DND-41 (cell line): ENCODE results near the gene MUC21.
A peak's percentile ranks its signal among the peaks of the same experiment; 100 is the strongest.

Experiments used
- ATAC-seq: fragments of 200-7000 bp; cut with Tn5 transposase; 3 replicates; pipeline ENCODE4 v1.9.1; 2021; ENCODE audit warnings: low read depth; ENCODE audit not compliant: insufficient read depth
- DNase-seq: peaks from one replicate; pipeline ENCODE4 v3.0.0-alpha.2; 2020
- H2AFZ ChIP-seq: 2 replicates; pipeline ENCODE4 v1.6.0; 2012; ENCODE audit warnings: low read depth, low read length
- H3K27ac ChIP-seq: 2 replicates; pipeline ENCODE4 v1.5.1; 2012; ENCODE audit warnings: low read length, inconsistent platforms
- H3K27me3 ChIP-seq: fragments of 200-600 bp; sonication (generic); 2 replicates; pipeline ENCODE4 v1.6.0; 2012; ENCODE audit warnings: low read length, mild to moderate bottlenecking, inconsistent platforms; ENCODE audit not compliant: insufficient read depth, poor library complexity
- H3K36me3 ChIP-seq: 2 replicates; pipeline ENCODE4 v1.5.1; 2012; ENCODE audit warnings: low read length, inconsistent platforms; ENCODE audit not compliant: insufficient read depth
- H3K4me1 ChIP-seq: 2 replicates; pipeline ENCODE4 v1.5.1; 2012; ENCODE audit warnings: mild to moderate bottlenecking, low read length; ENCODE audit not compliant: insufficient read depth
- H3K4me2 ChIP-seq: 2 replicates; pipeline ENCODE4 v1.6.0; 2012; ENCODE audit warnings: mild to moderate bottlenecking, moderate library complexity, low read length, inconsistent platforms; ENCODE audit not compliant: insufficient read depth
- H3K4me3 ChIP-seq, 2 experiments: fragments of 200-600 bp in 1 of 2; shearing (Covaris generic) in 1 of 2; 2 replicates each; pipeline ENCODE4 v1.5.1; 2012 to 2016; ENCODE audit warnings: inconsistent platforms in 2 of 2, low read length in 2 of 2, mild to moderate bottlenecking in 2 of 2, low read depth in 1 of 2, moderate library complexity in 1 of 2
- H3K79me2 ChIP-seq: 2 replicates; pipeline ENCODE4 v1.6.0; 2012; ENCODE audit warnings: low read length, inconsistent platforms; ENCODE audit not compliant: insufficient read depth
- H3K9ac ChIP-seq: 2 replicates; pipeline ENCODE4 v1.6.0; 2012; ENCODE audit warnings: low read depth, mild to moderate bottlenecking, inconsistent platforms, low read length, moderate library complexity
- H3K9me3 ChIP-seq: 2 replicates; pipeline ENCODE4 v1.5.1; 2012; ENCODE audit warnings: low read length, moderate library complexity, mild to moderate bottlenecking, inconsistent platforms; ENCODE audit not compliant: insufficient read depth, severe bottlenecking
- H4K20me1 ChIP-seq: 2 replicates; pipeline ENCODE4 v1.6.0; 2012; ENCODE audit warnings: low read length; ENCODE audit not compliant: insufficient read depth
- CTCF ChIP-seq: IDR thresholded peaks from 2 replicates; pipeline ENCODE4 v1.5.1; 2012; ENCODE audit warnings: borderline replicate concordance, low read length, moderate library complexity, mild to moderate bottlenecking; ENCODE audit not compliant: poor library complexity, severe bottlenecking; ENCODE audit errors: extremely low read depth
- EZH2 ChIP-seq: IDR thresholded peaks from 3 replicates; pipeline ENCODE4 v1.6.1; 2012; ENCODE audit warnings: borderline replicate concordance, low read depth, mild to moderate bottlenecking, moderate library complexity, low read length, inconsistent platforms; ENCODE audit not compliant: severe bottlenecking

MUC21 gene

GRCh38 chr6:30951907-30952469 is 31.5 kb upstream of the MUC21 start:
- Histone ChIP-seq H3K4me2 (no peak overlapping the region), H3K9ac (no peak overlapping the region), H3K36me3 (no peaks in the 10 kb centered on the region), H3K4me1 (peaks cover 19% of the 10 kb centered on the region), H3K4me3 (no peak overlapping the region), H3K9me3 (no peaks in the 10 kb centered on the region), H3K27me3 (peaks cover 49% of the 10 kb centered on the region), H3K27ac (no peak overlapping the region), H3K79me2 (no peaks in the 10 kb centered on the region), H2AFZ (no peak overlapping the region), H4K20me1 (no peaks in the 10 kb centered on the region)
- DNase-seq: no peak
- no peak for ATAC-seq
- TF ChIP-seq CTCF: no peak
- no peak for TF ChIP-seq EZH2

GRCh38 chr6:30954631-30955366 is 28.7 kb upstream of the MUC21 start:
- ATAC-seq (0 out of 3 replicates have a peak, but pooled peaks have one; percentile 3), DNase-seq (no peak)
- Histone ChIP-seq H3K4me3 (peak overlapping the region; percentile 12 to 56; a peak in 3 of 4 replicates), H3K79me2 (no peaks in the 10 kb centered on the region), H3K9ac (peak overlapping the region; percentile 47), H3K36me3 (no peaks in the 10 kb centered on the region), H3K4me2 (peak overlapping the region; percentile 74), H3K27me3 (peaks cover 52% of the 10 kb centered on the region), H3K4me1 (peaks cover 19% of the 10 kb centered on the region), H3K27ac (no peak overlapping the region), H3K9me3 (no peaks in the 10 kb centered on the region), H2AFZ (peak overlapping the region; percentile 75), H4K20me1 (no peaks in the 10 kb centered on the region)
- no peak for TF ChIP-seq EZH2
- no peak for TF ChIP-seq CTCF

- Histone ChIP-seq H3K79me2 (no peaks in the 10 kb centered on the region), H3K36me3 (no peaks in the 10 kb centered on the region), H3K4me3 (peak overlapping the region; percentile 12 to 56; a peak in 3 of 4 replicates), H2AFZ (peak overlapping the region; percentile 75), H3K4me2 (peak overlapping the region; percentile 74), H3K9me3 (no peaks in the 10 kb centered on the region), H3K27ac (peak overlapping the region; percentile 17; the same call in 1 of the 2 replicates), H3K9ac (peak overlapping the region; percentile 47), H3K4me1 (peaks cover 19% of the 10 kb centered on the region), H4K20me1 (no peaks in the 10 kb centered on the region), H3K27me3 (peaks cover 52% of the 10 kb centered on the region)
- peak; percentile 94 for ATAC-seq
- peak; percentile 80 for DNase-seq
- TF ChIP-seq EZH2 (peak; percentile 59), CTCF (no peak)
Measured at GRCh38 chr6:30955367-30956042, 28.0 kb upstream of the MUC21 start.
